Common myeloid progenitor, CD34-positive (primary cell): ENCODE data around the gene RPS25.

Experiments
- CTCF ChIA-PET: fragments of 350-600 bp; sonication (Branson Sonifier 250); formaldehyde crosslinking; loops from one replicate; lab custom pipeline; 2021; ENCODE audit warnings: antibody characterized with exemption; lab: Charles Lee
- POLR2A ChIA-PET: fragments of 350-600 bp; sonication (Branson Sonifier 250); formaldehyde crosslinking; loops from one replicate; lab custom pipeline; 2021; ENCODE audit warnings: antibody characterized with exemption; lab: Charles Lee
- DNase-seq, 3 donors: peaks; one replicate each; pipeline versions ENCODE4 v3.0.0 to v3.0.0-alpha.2; 2013
- H3K27ac ChIP-seq, 2 experiments: 1 replicate in 1 of 2; 2 replicates in 1 of 2; pipeline ENCODE4 v1.7.0; 2013; ENCODE audit warnings: inconsistent platforms in 2 of 2, low read length in 2 of 2, mild to moderate bottlenecking in 2 of 2, low read depth in 1 of 2, moderate library complexity in 1 of 2; ENCODE audit not compliant: severe bottlenecking in 2 of 2, insufficient read depth in 1 of 2, poor library complexity in 1 of 2
- H3K27me3 ChIP-seq, 5 experiments: replicated peaks in 2 of 5; 1 replicate in 3 of 5; 2 replicates in 2 of 5; pipeline versions ENCODE4 v1.6.1 to v1.7.0; 2013; ENCODE audit warnings: low read length in 4 of 5, mild to moderate bottlenecking in 2 of 5, moderate library complexity in 2 of 5, inconsistent platforms in 1 of 5; ENCODE audit not compliant: insufficient read depth in 5 of 5, control insufficient read depth in 4 of 5
- H3K36me3 ChIP-seq, 4 experiments: 1 replicate in 2 of 4; 2 replicates in 2 of 4; pipeline versions ENCODE4 v1.6.1 to v1.7.0; 2013; ENCODE audit warnings: low read length in 3 of 4, control low read depth in 1 of 4, mild to moderate bottlenecking in 1 of 4; ENCODE audit not compliant: control insufficient read depth in 4 of 4, insufficient read depth in 4 of 4
- H3K4me1 ChIP-seq, 4 experiments: 1 replicate in 3 of 4; 2 replicates in 1 of 4; pipeline versions ENCODE4 v1.6.1 to v1.7.1; 2013; ENCODE audit warnings: low read length in 3 of 4, mild to moderate bottlenecking in 3 of 4, control low read depth in 1 of 4, inconsistent platforms in 1 of 4, moderate library complexity in 1 of 4; ENCODE audit not compliant: control insufficient read depth in 4 of 4, insufficient read depth in 4 of 4; ENCODE audit errors: control extremely low read depth in 1 of 4
- H3K4me3 ChIP-seq, 7 experiments: 1 replicate in 4 of 7; 2 replicates in 3 of 7; pipeline versions ENCODE4 v1.5.1 to v1.7.0; 2013; ENCODE audit warnings: mild to moderate bottlenecking in 7 of 7, low read length in 6 of 7, moderate library complexity in 6 of 7, inconsistent platforms in 2 of 7, low read depth in 2 of 7, control low read depth in 1 of 7; ENCODE audit not compliant: insufficient read depth in 4 of 7, control insufficient read depth in 1 of 7; ENCODE audit errors: extremely low read depth in 1 of 7
- H3K9me3 ChIP-seq, 5 experiments: 1 replicate in 4 of 5; 2 replicates in 1 of 5; pipeline versions ENCODE4 v1.6.1 to v1.7.1; 2013; ENCODE audit warnings: low read length in 4 of 5, mild to moderate bottlenecking in 2 of 5, inconsistent platforms in 1 of 5, low read depth in 1 of 5, moderate library complexity in 1 of 5; ENCODE audit not compliant: control insufficient read depth in 4 of 5, insufficient read depth in 2 of 5; ENCODE audit errors: control extremely low read depth in 1 of 5
- WGBS: methylation state at CpG from one replicate; pipeline ENCODE4 v1.1.5; 2013; ENCODE audit not compliant: insufficient coverage; 5-methylcytosine and 5-hydroxymethylcytosine counted together

The RPS25 gene

GRCh38 chr11:119030329-119031047 lies 12.3 kb upstream of the RPS25 start, which contains the start of gene SLC37A4:
SLC37A4 (minus strand) TSS chr11:119030877.
- ChIA-PET POLR2A (interaction anchor here (0.6 kb wide), 1 partner anchor 66 kb away, joined by 3 read pairs; no protein-coding TSS in a partner anchor), CTCF (interaction anchor here (0.6 to 3.0 kb wide), 7 partner anchors 8 to 72 kb away, joined by 3 to 19 read pairs (median 4); partner anchors contain the start of genes DPAGT1, HYOU1, RPS25 and TRAPPC4)
- peaks cover 0 to 22% (median 21%) of the 10 kb centered on the region in 4 experiments for H3K4me1 ChIP-seq
- WGBS: 0% methylated on average over 45 of the region's 67 CpGs
- no peaks in the 10 kb centered on the region for H3K27me3 ChIP-seq
- peaks cover 2 to 36% (median 23%) of the 10 kb centered on the region in 4 experiments for H3K36me3 ChIP-seq
- H3K27ac ChIP-seq: peak within 1 kb of the TSS in 1 of 2 experiments; percentile 73
- peak within 1 kb of the TSS; percentile 49 to 88 (median 83) for H3K4me3 ChIP-seq
- DNase-seq: peak; percentile 98 to 99 (median 99)
- no peaks in the 10 kb centered on the region for H3K9me3 ChIP-seq

GRCh38 chr11:119030029-119030328 lies 11.8 kb upstream of the RPS25 start:
- H3K27ac ChIP-seq: no peak overlapping the region
- peak overlapping the region; percentile 49 to 88 (median 83) for H3K4me3 ChIP-seq
- DNase-seq: no peak
- no peaks in the 10 kb centered on the region for H3K27me3 ChIP-seq
- WGBS: 5% methylated on average over 10 of the region's 13 CpGs
- peaks cover 2 to 41% (median 27%) of the 10 kb centered on the region in 4 experiments for H3K36me3 ChIP-seq
- no peaks in the 10 kb centered on the region for H3K9me3 ChIP-seq
- CTCF ChIA-PET: interaction anchor here (0.6 to 3.0 kb wide), 4 partner anchors 9 to 72 kb away, joined by 3 to 19 read pairs (median 8); partner anchors contain the start of genes DPAGT1, RPS25 and TRAPPC4
- POLR2A ChIA-PET: no interaction called here
- peaks cover 0 to 22% (median 21%) of the 10 kb centered on the region in 4 experiments for H3K4me1 ChIP-seq

DNA sequence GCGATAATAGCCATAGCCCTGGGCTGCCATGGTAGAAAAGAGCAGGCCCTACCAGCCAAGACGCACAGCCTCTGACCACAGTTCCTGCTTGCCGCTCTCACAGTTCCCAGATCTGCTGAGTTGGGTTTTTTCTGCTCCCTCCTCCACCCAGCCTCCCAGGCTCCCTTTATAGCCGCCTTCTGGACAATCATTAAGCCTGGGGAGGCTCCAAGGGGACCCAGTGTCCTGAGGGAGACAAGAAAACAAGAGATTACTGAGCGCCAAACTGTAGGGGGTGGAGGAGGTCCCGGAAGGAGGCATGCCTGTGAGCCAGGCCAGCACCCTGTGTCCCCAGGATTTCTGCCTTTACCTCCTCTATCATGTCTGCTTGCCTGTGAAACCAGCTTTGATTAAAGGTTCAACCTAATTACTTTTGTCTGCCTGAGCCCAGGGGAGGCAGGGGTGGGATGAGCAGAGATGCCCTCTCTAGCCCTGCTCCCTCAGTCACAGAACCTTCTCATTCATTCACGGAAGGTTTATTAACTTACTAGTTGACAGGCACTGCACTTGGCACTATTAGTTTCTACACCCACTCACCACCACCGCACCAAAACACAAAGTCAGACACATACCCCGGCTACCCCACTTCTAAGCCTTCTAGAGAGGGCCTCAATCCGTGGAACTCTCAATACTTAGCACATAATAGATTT lies 11.3 kb upstream of the RPS25 start:
- WGBS: 58% methylated on average over 7 of the region's 10 CpGs
- H3K9me3 ChIP-seq: no peaks in the 10 kb centered on the region
- H3K27me3 ChIP-seq: no peaks in the 10 kb centered on the region
- no peak for DNase-seq
- ChIA-PET CTCF (interaction anchor here (1.0 to 3.0 kb wide), 2 partner anchors 9 to 17 kb away, joined by 3 to 19 read pairs; no protein-coding TSS in a partner anchor), POLR2A (no interaction called here)
- peak overlapping the region in 6 of 7 experiments; percentile 49 to 88 (median 84) for H3K4me3 ChIP-seq
- peaks cover 4 to 46% (median 30%) of the 10 kb centered on the region in 4 experiments for H3K36me3 ChIP-seq
- H3K27ac ChIP-seq: peak overlapping the region in 1 of 2 experiments; percentile 3
- H3K4me1 ChIP-seq: peaks cover 0 to 22% (median 21%) of the 10 kb centered on the region in 4 experiments

DNA sequence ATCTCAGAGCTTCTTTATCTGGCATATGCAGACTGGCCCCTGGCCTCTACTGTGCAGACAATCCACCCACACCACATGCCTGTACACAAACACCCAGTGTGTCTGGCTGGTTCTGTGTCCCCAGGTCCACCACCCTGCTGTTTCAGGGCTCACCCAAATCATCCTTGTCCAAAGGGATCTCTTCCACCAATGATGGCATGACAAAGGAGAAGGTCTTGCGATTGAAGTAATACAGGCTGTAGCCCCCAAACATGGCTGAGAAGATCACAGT lies 10.9 kb upstream of the RPS25 start:
- POLR2A ChIA-PET: no interaction called here
- peak overlapping the region in 1 of 2 experiments; percentile 3 for H3K27ac ChIP-seq

GRCh38 chr11:119028346-119029068 lies 10.4 kb upstream of the RPS25 start:
- H3K27ac ChIP-seq: peak overlapping the region in 1 of 2 experiments; percentile 3
- H3K9me3 ChIP-seq: no peaks in the 10 kb centered on the region
- 96% methylated on average over 9 of the region's 9 CpGs for WGBS
- DNase-seq: no peak
- peaks cover 0 to 22% (median 21%) of the 10 kb centered on the region in 4 experiments for H3K4me1 ChIP-seq
- ChIA-PET CTCF (interaction anchor here (1.9 kb wide), 1 partner anchor 9 kb away, joined by 5 read pairs; no protein-coding TSS in a partner anchor), POLR2A (no interaction called here)
- H3K27me3 ChIP-seq: no peaks in the 10 kb centered on the region
- H3K36me3 ChIP-seq: peaks cover 12 to 56% (median 40%) of the 10 kb centered on the region in 4 experiments
- H3K4me3 ChIP-seq: no peak overlapping the region

More for the DNA sequence above, 10.9 kb upstream of the RPS25 start:
- Histone ChIP-seq H3K36me3 (peaks cover 7 to 51% (median 35%) of the 10 kb centered on the region in 4 experiments), H3K4me3 (no peak overlapping the region), H3K9me3 (no peaks in the 10 kb centered on the region), H3K27me3 (no peaks in the 10 kb centered on the region), H3K4me1 (peaks cover 0 to 22% (median 21%) of the 10 kb centered on the region in 4 experiments)
- WGBS: 88% methylated on average over 1 of the region's 1 CpG
- DNase-seq: no peak
- CTCF ChIA-PET: interaction anchor here (1.9 to 3.0 kb wide), 2 partner anchors 10 to 18 kb away, joined by 5 to 19 read pairs; no protein-coding TSS in a partner anchor

- CTCF ChIA-PET: interaction anchor here (1.9 kb wide), 1 partner anchor 9 kb away, joined by 5 read pairs; no protein-coding TSS in a partner anchor
- no peaks in the 10 kb centered on the region for H3K9me3 ChIP-seq
Observed at GRCh38 chr11:119027561-119028345, 9.6 kb upstream of the RPS25 start.

More at GRCh38 chr11:119027561-119028345, 9.6 kb upstream of the RPS25 start:
- Histone ChIP-seq H3K27ac (no peak overlapping the region), H3K4me3 (no peak overlapping the region), H3K27me3 (no peaks in the 10 kb centered on the region), H3K4me1 (peaks cover 0 to 22% (median 21%) of the 10 kb centered on the region in 4 experiments), H3K36me3 (peaks cover 13 to 62% (median 43%) of the 10 kb centered on the region in 4 experiments)
- WGBS: 96% methylated on average over 8 of the region's 9 CpGs
- no peak for DNase-seq
- POLR2A ChIA-PET: no interaction called here
